Stimulated activated CD8-positive, alpha-beta memory T cell treated with anti-CD3 and anti-CD28 coated beads, Interleukin-15, amount 100 ng/mL, for 4 hours (primary cell): ENCODE measurements around the gene RSRP1.
"Not testable (repeated sequence)": the region's sequence is repeated elsewhere in the genome, so short reads cannot be mapped to it uniquely, and the experiment has no call there.

Experiments used
- DNase-seq, 2 donors: peaks; one replicate each; pipeline ENCODE4 v3.0.0-alpha.2; 2020; ENCODE audit warnings: low read depth in 2 of 2

RSRP1 gene

DNA sequence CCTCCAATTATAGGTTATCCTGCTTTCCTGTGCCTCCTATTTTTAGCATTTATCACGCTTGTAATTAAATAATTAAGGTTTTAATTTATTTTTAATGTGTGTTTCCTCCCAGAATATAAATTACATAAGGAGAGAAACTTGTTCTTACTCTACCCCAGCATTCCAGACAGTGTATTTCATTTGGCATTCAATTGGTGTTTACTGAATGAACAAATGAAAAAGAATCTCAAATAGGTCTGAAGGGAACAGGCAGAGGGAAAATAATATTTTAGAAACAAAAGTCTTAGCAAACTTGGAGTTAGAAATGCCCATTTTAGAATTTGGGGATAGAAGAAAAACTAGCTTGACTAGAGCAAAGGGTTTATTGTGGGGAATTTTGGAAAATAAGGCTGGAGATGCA lies 9.9 kb upstream of the RSRP1 start:
- no peak for DNase-seq

DNA sequence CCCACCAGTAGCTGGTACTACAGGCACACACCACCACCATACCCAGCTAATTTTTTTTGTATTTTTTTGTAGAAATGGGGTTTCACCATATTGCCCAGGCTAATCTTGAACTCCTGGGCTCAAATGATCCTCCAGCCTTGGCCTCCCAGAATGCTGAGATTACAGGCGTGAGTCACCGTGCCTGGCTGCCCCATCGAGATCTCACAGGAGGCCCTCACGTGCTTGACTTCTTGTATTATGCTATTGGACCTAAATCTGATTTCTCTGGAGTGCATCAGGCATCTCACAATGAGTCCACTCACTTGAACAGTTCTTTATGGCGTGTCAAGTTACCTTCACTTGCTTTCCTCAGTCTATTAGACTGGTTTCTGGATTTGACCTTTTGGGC lies 9.3 kb upstream of the RSRP1 start:
- DNase-seq, result no peak

DNA sequence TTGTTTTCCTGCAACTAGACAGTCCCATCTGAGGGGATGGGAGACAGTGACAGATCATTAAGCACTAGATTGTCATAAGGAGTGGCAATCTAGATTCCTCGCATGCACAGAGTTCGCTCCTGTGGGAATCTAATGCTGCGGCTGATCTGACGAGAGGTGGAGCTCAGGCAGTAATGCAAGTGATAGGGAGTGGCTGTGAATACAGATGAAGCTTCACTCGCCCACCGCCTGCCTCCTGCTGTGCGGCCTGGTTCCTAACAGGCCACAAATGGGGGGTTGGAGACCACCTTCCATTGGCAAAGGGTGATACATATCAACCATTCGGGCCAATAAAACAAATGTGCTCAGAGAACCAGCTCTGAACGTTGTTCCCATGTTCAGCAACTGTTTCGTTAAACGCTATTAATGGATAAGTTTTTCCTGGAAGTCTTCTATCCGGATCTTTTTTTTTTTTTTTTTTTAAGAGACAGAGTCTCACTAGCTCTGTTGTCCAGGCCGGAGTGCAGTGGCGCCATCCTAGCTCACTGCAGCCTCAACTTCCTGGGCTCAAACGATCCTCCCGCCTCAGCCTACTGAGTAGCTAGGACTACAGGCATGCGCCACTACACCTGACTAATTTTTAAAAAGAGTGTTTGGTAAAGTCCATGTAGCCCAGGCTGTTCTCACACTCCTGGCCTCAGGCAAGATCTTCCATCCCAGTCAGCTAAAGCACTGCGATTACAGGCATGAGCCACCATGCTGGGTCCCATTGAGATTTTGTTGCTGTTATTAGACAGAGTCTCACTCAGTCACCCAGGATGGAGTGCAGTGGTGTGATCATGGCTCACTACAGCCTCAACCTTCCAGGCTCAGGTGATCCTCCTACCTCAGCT lies 8.7 kb upstream of the RSRP1 start:
- DNase-seq, result no peak

DNA sequence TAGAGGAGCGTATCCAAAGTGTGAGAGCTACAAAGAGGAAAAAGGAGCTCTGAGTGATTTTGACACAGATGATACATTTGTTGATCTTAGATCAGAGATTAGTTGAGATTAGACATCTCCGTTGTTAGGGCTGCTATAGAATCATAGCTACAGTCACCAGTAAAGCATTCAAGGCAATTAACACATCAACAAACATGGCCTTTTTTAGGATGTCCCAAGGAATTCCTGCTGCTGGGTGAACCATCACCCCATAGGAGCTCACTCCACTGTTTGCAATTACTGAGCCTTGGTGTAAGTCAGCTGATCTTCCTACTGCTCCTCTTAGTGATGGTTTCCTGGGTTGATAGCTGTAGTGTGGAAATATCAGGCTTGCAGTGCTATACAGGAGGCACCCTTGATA lies 6.7 kb upstream of the RSRP1 start:
- no peak for DNase-seq

DNA sequence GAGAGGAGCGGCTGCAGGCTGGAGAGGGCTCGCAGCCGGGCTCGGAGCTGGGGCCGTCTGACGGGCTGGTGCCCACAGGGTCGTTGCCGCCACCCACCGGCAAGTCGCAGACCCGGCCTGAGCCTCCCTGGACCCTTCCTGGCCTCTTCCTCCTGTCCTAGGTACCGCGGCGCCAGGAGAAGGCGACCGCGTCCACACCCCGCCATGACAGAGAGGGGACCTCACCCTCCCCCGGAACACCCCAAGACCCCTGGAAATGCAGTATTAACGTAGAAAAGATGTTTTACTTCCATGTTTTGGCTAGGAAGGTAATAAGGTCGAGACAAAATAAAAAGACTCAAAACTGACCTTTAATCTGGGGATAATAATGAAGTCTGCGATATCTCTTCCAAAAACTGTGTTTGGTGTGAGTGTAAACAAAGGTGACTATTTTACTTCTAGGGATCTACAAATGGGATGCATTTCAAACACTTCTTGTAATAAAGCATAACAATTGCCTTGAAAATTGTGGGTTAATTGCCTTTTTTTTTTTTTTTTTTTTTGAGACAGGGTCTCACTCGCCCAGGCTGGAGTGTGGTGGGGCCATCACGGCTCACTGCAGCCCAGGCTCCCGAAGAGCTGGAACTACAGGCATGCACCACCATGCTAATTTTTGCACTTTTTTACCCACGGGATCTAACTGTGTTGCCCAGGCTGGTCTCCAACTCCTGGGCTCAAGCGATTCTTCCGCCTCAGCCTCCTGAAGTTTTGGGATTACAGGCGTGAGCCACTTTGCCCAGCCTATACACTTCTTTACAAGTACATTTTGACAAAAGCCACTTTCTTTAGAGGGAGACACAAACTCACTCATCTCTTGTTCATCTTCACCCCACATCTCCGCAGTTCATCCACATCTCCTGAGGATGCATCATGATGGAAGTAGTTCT lies 838 bp upstream of the RSRP1 start:
- DNase-seq, result no peak

DNA sequence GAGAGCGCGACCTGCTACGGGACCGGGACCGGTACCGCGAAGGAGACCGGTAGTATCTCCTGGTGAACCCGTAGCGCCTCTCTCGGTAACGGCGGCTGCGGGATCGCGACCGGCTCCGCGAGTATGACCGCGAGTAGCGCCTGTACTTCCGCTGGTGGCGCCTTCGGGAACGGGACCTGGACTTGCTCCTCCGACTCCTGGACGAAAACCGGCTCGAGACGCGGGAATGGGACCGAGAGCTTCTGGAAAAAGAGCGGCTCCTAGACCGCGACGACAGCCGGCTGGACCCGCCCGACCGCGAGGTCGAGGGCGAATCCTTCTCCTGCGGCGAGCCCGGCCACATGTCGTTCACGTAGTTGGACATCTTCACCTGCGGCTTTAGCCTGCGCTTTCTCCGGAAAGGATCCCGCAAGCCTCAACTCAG lies 642 bp downstream of the RSRP1 start:
- DNase-seq, result peak in 1 of 2 donors; percentile 10

DNA sequence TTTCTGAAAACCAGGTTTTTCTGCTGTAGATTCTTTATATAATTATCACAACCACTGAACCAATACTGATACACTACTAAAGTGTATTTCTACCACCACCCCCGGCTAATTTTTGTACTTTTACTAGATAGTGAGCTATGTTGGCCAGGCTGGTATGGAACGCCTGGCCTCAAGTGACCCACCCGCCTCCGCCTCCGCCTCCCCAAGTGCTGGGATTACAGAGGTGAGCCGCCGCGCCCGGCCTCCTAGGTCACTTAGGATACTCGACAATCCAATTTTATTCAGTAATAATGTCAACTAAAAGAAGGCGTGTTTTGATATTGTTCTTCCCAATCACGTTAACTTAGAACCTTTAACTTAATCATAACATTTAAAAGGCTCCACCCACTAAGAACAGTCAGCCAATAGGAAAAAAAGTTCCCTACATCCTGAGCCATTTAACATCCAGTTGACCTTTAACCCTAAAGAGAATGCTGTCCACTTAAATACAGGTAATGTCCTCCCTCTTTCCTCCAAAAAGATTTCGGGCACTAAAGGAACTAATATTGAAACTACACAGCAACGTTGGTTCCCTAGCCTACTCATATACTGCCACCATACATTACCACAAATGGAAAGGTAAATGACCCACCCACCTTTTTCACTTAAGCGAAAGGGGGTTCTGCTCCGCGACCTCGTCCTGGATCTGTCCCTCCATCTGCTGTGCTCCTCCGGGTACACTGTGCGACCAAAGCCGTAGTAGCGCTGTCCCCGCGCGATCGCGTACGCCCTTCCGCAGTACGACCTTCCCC lies 1.2 kb downstream of the RSRP1 start:
- no peak for DNase-seq

DNA sequence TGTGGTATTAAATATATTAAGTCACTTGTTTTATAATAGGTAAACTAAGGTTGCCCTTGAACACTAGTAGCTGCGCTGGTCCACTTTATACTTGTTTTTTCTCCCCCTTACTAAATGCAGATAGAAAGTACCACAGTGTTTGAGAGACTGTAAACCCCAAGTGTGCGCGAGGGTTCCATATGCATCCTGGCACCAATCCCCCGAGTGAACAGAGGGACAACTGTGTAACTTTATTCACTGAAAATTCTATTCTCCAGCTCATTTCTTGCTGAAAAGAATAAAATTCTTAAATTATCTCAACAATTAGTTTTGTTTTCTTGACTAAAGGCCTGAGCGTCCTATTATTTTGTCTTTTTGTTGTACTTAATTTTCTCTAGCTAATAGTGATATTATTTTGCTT lies 1.9 kb downstream of the RSRP1 start:
- no peak for DNase-seq

DNA sequence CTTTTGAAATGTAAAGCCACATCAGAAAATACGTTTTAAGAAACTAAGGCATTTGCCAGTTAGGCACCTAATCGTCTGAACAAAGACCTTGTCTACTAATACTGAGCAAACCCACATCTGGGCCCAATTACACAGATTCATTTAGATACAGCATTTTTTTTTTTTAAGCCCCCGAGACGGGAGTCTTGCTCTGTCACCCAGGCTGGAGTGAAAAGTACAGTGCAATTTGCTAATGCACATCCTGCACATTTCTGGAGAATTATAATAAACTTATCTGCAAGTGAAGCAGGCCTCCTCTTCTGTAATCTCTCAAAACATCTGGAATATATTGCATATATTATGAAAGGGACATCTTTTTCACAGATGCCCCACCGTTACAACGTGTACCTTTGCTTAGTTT lies 3.3 kb downstream of the RSRP1 start:
- DNase-seq, result no peak

DNA sequence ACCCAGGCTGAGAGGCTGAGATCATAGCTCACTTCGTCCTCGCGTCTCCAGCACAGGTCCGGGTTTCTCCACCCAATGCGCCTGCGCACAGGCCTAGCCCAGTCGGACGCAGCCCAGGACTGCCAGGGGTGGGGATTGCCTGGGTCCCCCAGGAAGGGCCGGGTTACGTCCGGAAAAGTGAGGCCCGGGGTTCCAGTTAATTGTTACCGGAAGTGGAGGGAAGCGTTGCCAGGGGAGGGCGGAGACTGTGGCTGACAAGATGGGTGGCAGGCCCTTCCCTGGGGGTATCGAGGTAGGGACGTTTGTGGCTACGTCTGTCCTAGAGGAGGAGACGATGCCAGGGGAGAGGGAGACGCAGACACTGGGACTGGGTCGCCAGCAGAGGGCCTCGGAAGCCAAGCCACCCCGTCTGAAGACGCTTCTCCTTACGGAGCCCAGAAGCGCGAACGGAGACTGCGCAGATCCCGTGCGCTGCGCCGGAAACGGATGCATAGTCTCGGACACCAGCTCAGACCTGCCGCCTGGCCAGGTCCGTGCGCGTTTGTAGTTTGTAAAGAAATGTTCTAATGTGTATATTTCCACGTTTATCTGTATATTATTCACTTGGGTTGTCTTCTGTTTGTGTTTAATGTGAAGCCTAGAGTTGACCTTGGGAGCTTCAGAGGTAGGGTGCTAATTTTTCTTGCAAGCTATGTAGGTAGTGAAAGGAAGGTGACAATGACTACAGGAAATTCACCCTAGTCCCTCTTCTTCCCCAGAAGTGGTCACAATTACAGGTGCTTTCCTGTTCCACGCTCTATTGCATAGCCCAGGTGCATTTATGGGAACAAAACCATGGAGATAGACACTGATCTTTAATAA lies 7.3 kb downstream of the RSRP1 start:
- DNase-seq, result peak; percentile 62 to 73

DNA sequence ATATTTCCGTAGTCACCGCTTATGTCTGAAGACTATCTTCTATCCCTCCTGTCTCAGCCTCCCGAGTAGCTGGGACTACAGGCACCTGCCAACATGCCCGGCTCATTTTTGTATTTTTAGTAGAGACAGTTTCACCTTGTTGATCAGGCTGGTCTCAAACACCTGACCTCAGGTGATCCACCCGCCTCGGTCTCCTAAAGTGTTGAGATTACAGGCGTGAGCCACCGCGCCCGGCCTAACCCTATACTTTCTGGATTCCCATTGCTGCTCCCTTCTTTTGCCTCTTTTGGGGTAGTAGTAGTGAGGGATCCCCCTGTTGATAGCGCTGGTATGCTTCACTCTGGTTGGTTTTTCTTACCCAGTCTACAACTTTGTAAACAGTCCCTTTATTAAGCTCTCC lies 9.2 kb downstream of the RSRP1 start:
- DNase-seq, result no peak

DNA sequence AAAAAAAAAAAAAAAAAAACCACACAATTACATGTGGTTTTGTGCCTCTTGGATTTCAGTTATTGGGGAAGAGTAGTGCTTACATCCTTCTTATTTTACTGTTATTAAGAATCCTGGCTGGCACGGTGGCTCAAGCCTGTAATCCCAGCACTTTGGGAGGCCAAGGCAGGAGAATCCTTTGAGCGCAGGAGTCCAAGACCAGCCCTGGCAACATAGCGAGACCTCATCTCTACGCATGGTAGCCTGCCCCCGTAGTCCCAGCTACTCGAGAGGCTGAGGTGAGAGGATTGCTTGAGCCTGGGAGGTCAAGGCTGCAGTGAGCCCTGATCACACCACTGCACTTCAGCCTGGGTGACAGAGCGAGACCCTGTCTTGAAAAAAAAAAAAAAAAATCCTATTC lies 11.0 kb downstream of the RSRP1 start:
- not testable (repeated sequence) for DNase-seq

DNA sequence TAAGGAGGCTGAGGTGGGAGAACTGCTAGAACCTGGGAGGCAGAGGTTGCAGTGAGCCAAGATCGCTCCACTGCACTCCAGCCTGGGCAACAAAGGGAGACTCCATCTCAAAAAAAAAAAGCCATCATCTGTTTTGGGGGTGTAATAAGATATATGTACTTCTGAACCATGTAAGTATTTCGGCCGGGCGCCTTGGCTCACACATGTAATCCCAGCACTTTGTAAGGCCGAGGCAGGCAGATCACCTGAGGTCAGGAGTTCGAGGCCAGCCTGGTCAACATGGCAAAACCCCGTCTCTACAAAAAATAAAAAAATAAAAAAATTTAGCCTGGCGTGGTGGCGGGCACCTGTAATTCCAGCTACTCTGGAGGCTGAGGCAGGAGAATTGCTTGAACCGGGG lies 11.8 kb downstream of the RSRP1 start:
- DNase-seq, result not testable (repeated sequence)

DNA sequence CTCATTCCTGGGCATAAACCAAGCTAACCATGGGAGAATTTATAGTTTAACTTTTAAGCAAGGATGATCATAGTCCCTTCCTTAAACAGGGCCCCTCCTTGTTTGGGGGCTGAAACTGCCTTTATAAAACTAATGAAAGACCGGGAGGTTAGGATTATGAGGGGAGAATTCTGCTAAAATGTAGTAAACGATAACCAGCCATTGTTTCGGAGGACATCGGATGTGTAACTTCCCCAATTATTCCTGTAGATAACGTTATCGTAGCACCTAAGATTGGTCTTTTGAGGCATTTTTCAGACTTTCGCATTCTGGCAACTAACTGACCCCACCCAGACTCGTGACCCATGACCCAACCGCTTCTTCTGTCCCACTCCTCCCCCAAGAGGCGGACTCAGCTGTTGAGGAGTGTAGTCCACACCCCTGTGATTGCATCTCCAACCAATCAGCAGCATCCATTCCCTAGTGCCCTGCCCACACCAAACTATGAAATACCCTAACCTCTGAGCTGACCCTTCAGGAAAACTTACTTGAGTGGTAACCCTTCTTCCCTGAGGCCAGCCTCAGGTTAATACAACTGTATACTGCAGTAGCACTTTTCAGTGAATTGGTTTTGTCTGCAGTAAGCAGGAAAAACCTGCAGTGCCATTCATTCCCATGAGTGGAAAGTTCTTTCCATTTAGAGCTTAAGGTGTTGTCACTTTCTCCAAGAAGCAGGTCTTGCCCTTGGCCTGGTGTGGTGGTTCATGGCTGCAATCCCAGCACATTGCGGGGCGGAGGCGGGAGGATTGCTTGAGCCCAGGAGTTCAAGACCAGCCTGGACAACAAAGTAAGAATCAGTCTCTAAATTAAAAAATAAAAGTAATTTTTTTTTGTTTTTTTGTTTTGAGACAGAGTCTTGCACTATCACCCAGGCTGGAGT lies 14.1 kb downstream of the RSRP1 start:
- no peak for DNase-seq

DNA sequence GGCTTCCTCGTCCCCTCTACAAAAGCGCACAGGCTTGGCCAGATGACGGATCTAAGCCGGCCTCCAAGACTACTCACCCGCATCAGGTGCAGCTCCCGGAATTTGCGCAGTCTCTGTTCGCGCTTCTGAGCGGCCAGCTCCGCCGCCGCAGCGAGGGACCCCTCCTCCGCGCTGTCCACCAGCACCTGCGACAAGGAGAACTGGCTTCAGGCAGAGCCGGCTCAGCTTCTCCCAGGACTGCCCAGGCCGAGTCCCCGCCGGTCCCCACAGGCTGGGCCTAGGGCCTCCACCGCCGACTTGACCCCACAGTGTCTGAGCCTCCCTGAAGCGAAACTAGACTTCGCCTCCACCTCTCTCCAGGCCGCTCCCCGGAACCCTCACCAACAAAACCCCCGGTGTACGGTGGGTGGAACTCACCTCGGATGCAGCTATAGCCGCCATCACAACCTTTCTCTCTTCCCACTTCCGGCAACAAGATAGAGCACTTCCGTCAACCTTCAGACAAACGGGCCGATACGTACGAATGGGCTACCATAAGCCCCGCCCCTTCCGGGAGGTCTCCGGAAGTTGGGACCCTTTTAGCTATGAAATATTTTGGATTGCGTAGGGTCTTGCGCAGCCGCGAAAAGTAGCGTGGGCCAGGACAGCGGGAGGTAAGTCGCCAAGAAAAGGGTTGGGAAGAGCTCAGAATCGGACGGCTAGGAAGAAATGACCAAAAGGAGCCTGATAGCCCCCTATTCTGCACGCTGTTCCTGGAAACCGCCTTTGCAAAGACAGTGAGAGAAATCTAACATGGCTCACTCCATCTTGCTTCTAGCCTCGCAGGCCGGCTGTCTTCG lies 15.0 kb downstream of the RSRP1 start, which contains the start of gene SYF2:
TSS of gene SYF2 (minus strand) at position 476 of the 839 bp plus-strand sequence. CDS start at position 441, 35 bp downstream.
- peak; percentile 79 to 85 for DNase-seq

DNA sequence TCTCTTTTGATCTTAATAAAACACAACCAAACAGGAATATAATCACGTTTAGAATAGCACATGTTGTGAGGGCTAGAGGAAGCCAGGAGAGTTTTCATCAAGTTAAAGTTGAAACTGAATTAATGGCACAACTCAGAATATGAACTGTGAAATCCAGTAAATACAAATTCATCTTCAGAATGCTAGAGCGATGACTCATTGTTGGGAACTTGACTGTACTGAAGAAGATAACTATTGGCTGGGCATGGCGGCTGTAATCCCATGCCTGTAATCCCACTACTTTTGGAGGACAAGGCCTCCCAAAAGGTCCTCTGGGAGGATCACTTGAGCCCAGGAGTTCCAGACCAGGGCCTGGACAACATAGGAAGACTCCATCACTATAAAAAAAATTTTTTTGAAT lies 23.8 kb downstream of the RSRP1 start:
- DNase-seq, result no peak

DNA sequence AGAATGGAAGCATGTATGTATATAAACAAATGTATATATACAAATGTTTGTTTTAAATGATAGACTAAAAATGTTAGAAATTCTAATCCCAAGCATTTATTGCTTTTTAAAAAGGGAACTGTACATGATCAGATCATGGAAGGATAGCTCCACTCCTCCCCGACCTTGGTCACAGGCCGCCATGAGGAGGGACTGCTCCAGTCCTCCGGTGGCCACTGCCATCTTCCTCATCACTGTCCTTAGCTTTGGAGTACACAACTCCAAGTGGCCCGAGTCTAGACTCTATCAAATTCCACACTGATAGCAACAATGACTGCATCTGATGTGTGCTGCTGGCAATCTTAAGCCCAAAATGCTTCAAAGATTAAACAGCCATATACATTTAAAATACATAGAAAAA lies 24.6 kb downstream of the RSRP1 start:
- DNase-seq, result no peak

DNA sequence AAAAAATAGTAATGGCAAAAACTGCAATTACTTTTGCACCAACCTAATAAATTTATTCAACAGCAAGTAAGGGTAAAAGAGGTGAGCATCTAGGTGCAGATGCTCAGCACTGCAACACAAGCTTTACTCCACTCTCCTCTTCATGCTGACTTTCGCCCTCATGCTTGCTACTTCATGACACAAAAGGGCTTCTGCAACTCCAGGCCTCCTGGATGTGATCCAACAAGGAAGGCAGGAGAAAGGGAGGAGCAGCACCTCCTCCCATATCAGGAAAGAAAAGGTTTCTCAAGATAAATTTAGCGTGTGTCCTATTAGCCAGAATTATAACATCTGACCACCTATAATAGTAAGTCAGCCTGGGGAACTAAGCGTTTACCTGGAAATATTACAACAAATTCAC lies 26.6 kb downstream of the RSRP1 start:
- DNase-seq, result no peak
